Activated CD8-positive, alpha-beta memory T cell treated with anti-CD3 and anti-CD28 coated beads, Interleukin-2, amount 50 U/mL, for 24 hours (primary cell): ENCODE data around the gene SCLT1.
"Not testable (repeated sequence)": the region's sequence is repeated elsewhere in the genome, so short reads cannot be mapped to it uniquely, and the experiment has no call there.

Experiments
- DNase-seq: peaks from one replicate; pipeline ENCODE4 v3.0.0-alpha.2; 2020; ENCODE audit errors: extremely low read depth

Gene SCLT1

GRCh38 chr4:129093191-129093920 is at the start of gene SCLT1:
Gene SCLT1 (minus strand): TSS chr4:129093539. CDS start chr4:129093103, 436 bp downstream.
- DNase-seq = peak; percentile 97

GRCh38 chr4:129140521-129140920 is 47.2 kb upstream of the SCLT1 start:
- DNase-seq = no peak

GRCh38 chr4:129138810-129139496 is 45.6 kb upstream of the SCLT1 start:
- DNase-seq = no peak

- no peak for DNase-seq
These were observed 43.1 kb upstream of the SCLT1 start for GRCh38 chr4:129136433-129136832.

- no peak for DNase-seq
These were observed 38.0 kb upstream of the SCLT1 start for GRCh38 chr4:129131343-129131742.

GRCh38 chr4:129129143-129129542 is 35.8 kb upstream of the SCLT1 start:
- DNase-seq = no peak

GRCh38 chr4:129126614-129127013 is 33.3 kb upstream of the SCLT1 start:
- DNase-seq = not testable (repeated sequence)

- no peak for DNase-seq
These were observed 24.4 kb upstream of the SCLT1 start for GRCh38 chr4:129117705-129118104.

GRCh38 chr4:129113919-129114318 is 20.6 kb upstream of the SCLT1 start:
- no peak for DNase-seq

GRCh38 chr4:129113434-129113833 is 20.1 kb upstream of the SCLT1 start:
- no peak for DNase-seq

GRCh38 chr4:129111919-129112318 is 18.6 kb upstream of the SCLT1 start:
- no peak for DNase-seq

GRCh38 chr4:129110931-129111330 is 17.6 kb upstream of the SCLT1 start:
- DNase-seq = no peak

GRCh38 chr4:129109965-129110824 is 16.9 kb upstream of the SCLT1 start:
- DNase-seq = no peak

- DNase-seq = no peak
These were observed 5.2 kb upstream of the SCLT1 start for GRCh38 chr4:129098531-129099001.

GRCh38 chr4:129095811-129096454 is 2.6 kb upstream of the SCLT1 start, which contains the start of gene C4orf33:
Gene C4orf33 (plus strand): TSS chr4:129096152. CDS start chr4:129102611, 6,459 bp downstream.
- peak; percentile 61 for DNase-seq

GRCh38 chr4:129094347-129094746 is 1.0 kb upstream of the SCLT1 start:
- DNase-seq = no peak

- no peak for DNase-seq
These were observed 628 bp downstream of the SCLT1 start for GRCh38 chr4:129092631-129093190.

- no peak for DNase-seq
These were observed 5.8 kb downstream of the SCLT1 start for GRCh38 chr4:129087516-129087915.

GRCh38 chr4:129085472-129085871 is 7.9 kb downstream of the SCLT1 start:
- DNase-seq = no peak

- no peak for DNase-seq
These were observed 11.0 kb downstream of the SCLT1 start for GRCh38 chr4:129082302-129082701.

- DNase-seq = no peak
These were observed 13.2 kb downstream of the SCLT1 start for GRCh38 chr4:129080129-129080528.
